Activated CD8-positive, alpha-beta memory T cell treated with anti-CD3 and anti-CD28 coated beads for 48 hours (primary cell): Measurements from ENCODE around the gene MMP25.
"Not testable (repeated sequence)": the region's sequence is repeated elsewhere in the genome, so short reads cannot be mapped to it uniquely, and the experiment has no call there.

ENCODE experiments used
- DNase-seq, 3 experiments: peaks; one replicate each; pipeline ENCODE4 v3.0.0-alpha.2; 2020; ENCODE audit warnings: low read depth in 2 of 3, low spot score in 2 of 3

The MMP25 gene

GRCh38 chr16:3029491-3030221, 16.7 kb upstream of the MMP25 start:
- no peak for DNase-seq

GRCh38 chr16:3030222-3031212, 15.8 kb upstream of the MMP25 start:
- DNase-seq = no peak

GRCh38 chr16:3032624-3033023, 13.7 kb upstream of the MMP25 start:
- DNase-seq = no peak

- DNase-seq = no peak
Measured at GRCh38 chr16:3035289-3035971, 10.9 kb upstream of the MMP25 start.

- no peak for DNase-seq
Measured at GRCh38 chr16:3035972-3036725, 10.2 kb upstream of the MMP25 start.

- no peak for DNase-seq
Measured at GRCh38 chr16:3036726-3037315, 9.5 kb upstream of the MMP25 start, which contains the start of gene BICDL2. Gene BICDL2, minus strand, starts transcription at chr16:3036944. Its CDS starts 1,448 bp downstream, at chr16:3035496.

GRCh38 chr16:3038256-3038655, 8.1 kb upstream of the MMP25 start:
- no peak for DNase-seq

- DNase-seq = no peak
Measured at GRCh38 chr16:3038896-3039295, 7.5 kb upstream of the MMP25 start.

- DNase-seq = no peak
Measured at GRCh38 chr16:3042376-3042775, 4.0 kb upstream of the MMP25 start.

GRCh38 chr16:3044708-3045107, 1.7 kb upstream of the MMP25 start:
- no peak for DNase-seq

- DNase-seq = no peak
Measured at GRCh38 chr16:3046641-3047386, 453 bp downstream of the MMP25 start.

GRCh38 chr16:3047387-3047720, 993 bp downstream of the MMP25 start:
- DNase-seq = no peak

GRCh38 chr16:3049921-3050481, 3.6 kb downstream of the MMP25 start:
- no peak for DNase-seq

GRCh38 chr16:3050487-3050886, 4.1 kb downstream of the MMP25 start:
- no peak for DNase-seq

GRCh38 chr16:3051009-3051408, 4.6 kb downstream of the MMP25 start:
- DNase-seq = no peak

GRCh38 chr16:3051494-3051893, 5.1 kb downstream of the MMP25 start:
- DNase-seq = no peak

GRCh38 chr16:3052571-3053329, 6.4 kb downstream of the MMP25 start:
- DNase-seq = not testable (repeated sequence)

GRCh38 chr16:3053330-3053710, 7.0 kb downstream of the MMP25 start:
- DNase-seq = not testable (repeated sequence)
